ENCODE data around the gene SGK2.

The SGK2 gene

DNA sequence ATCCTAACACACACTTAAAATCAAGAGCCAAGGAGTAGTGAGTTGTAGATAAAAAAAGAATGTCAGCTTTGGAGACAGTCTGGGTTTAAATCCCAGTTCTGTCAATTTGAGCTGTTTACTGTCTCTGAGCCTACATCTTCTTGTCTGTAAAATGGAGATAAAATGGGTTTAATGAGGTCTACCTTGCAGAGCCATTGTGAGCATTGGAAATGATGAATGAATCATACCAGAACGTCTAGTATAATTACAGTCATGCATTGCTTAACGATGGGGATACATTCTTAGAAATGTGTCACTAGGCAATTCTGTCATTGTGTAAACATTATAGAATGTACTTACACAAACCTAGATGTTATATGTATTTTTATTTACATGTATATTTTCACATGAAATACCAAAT, 17.6 kb upstream of the SGK2 start:
- Histone ChIP-seq H3K27me3 (no peaks in the 10 kb centered on the region), H3K27ac (no peak overlapping the region), H3K9me3 (no peaks in the 10 kb centered on the region), H3K36me3 (peaks cover 12% of the 10 kb centered on the region), H3K4me3 (ENCODE audit: low read depth in 1 of 2, low read length in 1 of 2) (no peak overlapping the region), H3K4me1 (ENCODE audit: control insufficient read depth in 1 of 2, insufficient read depth in 1 of 2, low read depth in 1 of 2, low read length in 1 of 2) (peaks cover 23 to 25% of the 10 kb centered on the region in 2 experiments)
- TF ChIP-seq, protein P1, sequence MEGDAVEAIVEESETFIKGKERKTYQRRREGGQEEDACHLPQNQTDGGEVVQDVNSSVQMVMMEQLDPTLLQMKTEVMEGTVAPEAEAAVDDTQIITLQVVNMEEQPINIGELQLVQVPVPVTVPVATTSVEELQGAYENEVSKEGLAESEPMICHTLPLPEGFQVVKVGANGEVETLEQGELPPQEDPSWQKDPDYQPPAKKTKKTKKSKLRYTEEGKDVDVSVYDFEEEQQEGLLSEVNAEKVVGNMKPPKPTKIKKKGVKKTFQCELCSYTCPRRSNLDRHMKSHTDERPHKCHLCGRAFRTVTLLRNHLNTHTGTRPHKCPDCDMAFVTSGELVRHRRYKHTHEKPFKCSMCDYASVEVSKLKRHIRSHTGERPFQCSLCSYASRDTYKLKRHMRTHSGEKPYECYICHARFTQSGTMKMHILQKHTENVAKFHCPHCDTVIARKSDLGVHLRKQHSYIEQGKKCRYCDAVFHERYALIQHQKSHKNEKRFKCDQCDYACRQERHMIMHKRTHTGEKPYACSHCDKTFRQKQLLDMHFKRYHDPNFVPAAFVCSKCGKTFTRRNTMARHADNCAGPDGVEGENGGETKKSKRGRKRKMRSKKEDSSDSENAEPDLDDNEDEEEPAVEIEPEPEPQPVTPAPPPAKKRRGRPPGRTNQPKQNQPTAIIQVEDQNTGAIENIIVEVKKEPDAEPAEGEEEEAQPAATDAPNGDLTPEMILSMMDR (IDR thresholded peaks at IDR 0.05), result no peak

DNA sequence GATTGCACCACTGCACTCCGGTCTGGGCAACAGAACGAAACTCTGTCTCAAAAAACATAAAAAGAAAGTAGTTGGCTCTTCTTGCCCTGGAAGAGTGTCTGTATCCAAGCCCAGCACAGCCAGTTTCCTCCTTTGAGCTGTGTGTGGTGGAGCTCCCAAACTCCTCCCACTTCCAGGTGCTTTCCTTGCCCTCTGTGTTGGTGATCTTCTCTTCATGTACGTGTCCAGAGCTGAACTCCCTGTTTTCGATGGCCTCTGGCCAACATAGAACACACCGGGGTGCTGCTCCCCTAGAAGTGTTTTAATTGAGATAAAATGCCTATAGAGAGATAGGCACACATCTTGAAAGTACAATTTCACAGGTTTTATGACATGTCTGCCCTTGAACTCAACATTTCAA, 16.7 kb upstream of the SGK2 start:
- Histone ChIP-seq H3K9me3 (no peaks in the 10 kb centered on the region), H3K36me3 (peaks cover 12% of the 10 kb centered on the region), H3K27me3 (no peaks in the 10 kb centered on the region), H3K4me3 (ENCODE audit: low read depth in 1 of 2, low read length in 1 of 2) (no peak overlapping the region), H3K4me1 (ENCODE audit: control insufficient read depth in 1 of 2, insufficient read depth in 1 of 2, low read depth in 1 of 2, low read length in 1 of 2) (peaks cover 18% of the 10 kb centered on the region in 2 experiments), H3K27ac (no peak overlapping the region)
- TF ChIP-seq, protein P1 (IDR thresholded peaks at IDR 0.05), result no peak

DNA sequence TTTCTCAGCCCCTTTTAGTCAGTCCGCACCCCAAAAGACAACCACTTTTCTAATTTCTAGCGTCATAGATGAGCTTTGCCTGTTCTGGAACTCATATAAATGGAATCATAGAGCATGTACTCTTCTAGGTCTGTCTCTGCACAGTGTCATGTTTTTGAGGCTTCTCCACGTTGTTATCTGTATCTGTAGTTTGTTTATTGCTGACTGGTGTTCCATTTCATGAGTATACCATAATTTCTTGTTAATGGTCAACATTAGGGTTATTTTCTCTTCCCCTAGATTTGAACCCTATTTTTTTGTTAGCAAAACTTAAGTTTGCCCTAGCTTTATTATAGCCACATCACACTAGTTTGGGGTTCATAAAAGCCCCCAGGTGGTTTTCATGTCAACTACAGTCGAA, 16.2 kb upstream of the SGK2 start:
- peaks cover 12% of the 10 kb centered on the region for H3K36me3 ChIP-seq
- TF ChIP-seq, protein P1 (IDR thresholded peaks at IDR 0.05), result no peak
- no peak overlapping the region for H3K4me3 ChIP-seq (ENCODE audit: low read depth in 1 of 2, low read length in 1 of 2)
- H3K27ac ChIP-seq, result no peak overlapping the region
- no peaks in the 10 kb centered on the region for H3K27me3 ChIP-seq
- H3K4me1 ChIP-seq (ENCODE audit: control insufficient read depth in 1 of 2, insufficient read depth in 1 of 2, low read depth in 1 of 2, low read length in 1 of 2), result peaks cover 12 to 13% of the 10 kb centered on the region in 2 experiments
- H3K9me3 ChIP-seq, result no peaks in the 10 kb centered on the region

DNA sequence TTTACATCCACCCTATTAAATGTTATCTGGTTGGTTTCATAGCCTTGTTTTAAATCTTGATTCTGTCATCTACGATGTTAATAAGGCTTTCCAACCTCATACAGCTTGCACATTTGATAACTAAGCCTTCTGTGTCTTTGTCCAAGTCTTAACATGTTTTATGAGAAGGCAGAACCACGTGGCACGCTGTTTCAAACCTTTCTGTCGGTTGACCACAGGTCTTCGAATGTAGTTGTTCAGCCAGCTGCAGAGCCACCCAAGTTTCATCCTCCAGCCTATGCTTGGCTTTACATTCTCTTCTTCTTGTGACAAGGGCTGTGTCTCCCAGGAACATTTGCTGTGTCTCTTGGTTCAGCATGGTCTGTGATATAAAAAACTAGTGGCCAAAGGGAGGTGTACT, 15.7 kb upstream of the SGK2 start:
- H3K27me3 ChIP-seq, result no peaks in the 10 kb centered on the region
- H3K9me3 ChIP-seq, result no peaks in the 10 kb centered on the region
- peaks cover 8 to 9% of the 10 kb centered on the region in 2 experiments for H3K4me1 ChIP-seq (ENCODE audit: control insufficient read depth in 1 of 2, insufficient read depth in 1 of 2, low read depth in 1 of 2, low read length in 1 of 2)
- H3K36me3 ChIP-seq, result peaks cover 13% of the 10 kb centered on the region
- TF ChIP-seq, protein P1 (IDR thresholded peaks at IDR 0.05), result no peak
- H3K27ac ChIP-seq, result no peak overlapping the region
- no peak overlapping the region for H3K4me3 ChIP-seq (ENCODE audit: low read depth in 1 of 2, low read length in 1 of 2)

DNA sequence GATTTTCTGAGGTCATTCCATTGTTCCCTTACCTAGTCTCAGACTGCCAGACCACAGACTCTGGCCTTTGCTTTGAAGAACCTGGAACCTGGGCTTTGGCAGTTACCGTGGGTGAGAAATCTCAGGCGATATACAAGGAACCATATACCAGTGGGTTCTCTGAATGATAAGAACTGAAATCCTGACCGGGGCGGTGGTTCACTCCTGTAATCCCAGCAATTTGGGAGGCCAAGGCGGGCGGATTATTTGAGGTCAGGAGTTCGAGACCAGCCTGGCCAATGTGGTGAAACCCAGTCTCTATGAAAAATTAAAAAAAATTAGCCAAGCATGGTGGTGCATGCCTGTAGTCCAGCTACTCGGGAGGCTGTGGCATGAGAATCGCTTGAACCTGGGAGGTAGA, 14.3 kb upstream of the SGK2 start:
- no peaks in the 10 kb centered on the region for H3K4me1 ChIP-seq (ENCODE audit: control insufficient read depth in 1 of 2, insufficient read depth in 1 of 2, low read depth in 1 of 2, low read length in 1 of 2)
- H3K4me3 ChIP-seq (ENCODE audit: low read depth in 1 of 2, low read length in 1 of 2), result no peak overlapping the region
- TF ChIP-seq, protein P1 (IDR thresholded peaks at IDR 0.05), result no peak
- H3K27me3 ChIP-seq, result no peaks in the 10 kb centered on the region
- no peaks in the 10 kb centered on the region for H3K9me3 ChIP-seq
- peaks cover 15% of the 10 kb centered on the region for H3K36me3 ChIP-seq
- H3K27ac ChIP-seq, result no peak overlapping the region

Measured in neutrophil (primary cell).